Esophagus muscularis mucosa (tissue), 3 donors: ENCODE measurements around the gene PJA2.

ENCODE experiments used
- POLR2A ChIP-seq: fragments of 450-650 bp; IDR thresholded peaks from one replicate; pipeline ENCODE4 v1.6.1; 2017; ENCODE audit warnings: antibody characterized with exemption, moderate library complexity, mild to moderate bottlenecking, low read depth
- TF ChIP-seq, protein P1 (sequence below), 3 experiments: fragments of 200-600 bp in 2 of 3; fragments of 450-650 bp in 1 of 3; sonication (generic) in 2 of 3; IDR thresholded peaks; one replicate each; pipeline ENCODE4 v1.5.1; 2017 to 2019; ENCODE audit warnings: antibody characterized with exemption in 3 of 3, mild to moderate bottlenecking in 2 of 3, moderate library complexity in 1 of 3

DNA sequence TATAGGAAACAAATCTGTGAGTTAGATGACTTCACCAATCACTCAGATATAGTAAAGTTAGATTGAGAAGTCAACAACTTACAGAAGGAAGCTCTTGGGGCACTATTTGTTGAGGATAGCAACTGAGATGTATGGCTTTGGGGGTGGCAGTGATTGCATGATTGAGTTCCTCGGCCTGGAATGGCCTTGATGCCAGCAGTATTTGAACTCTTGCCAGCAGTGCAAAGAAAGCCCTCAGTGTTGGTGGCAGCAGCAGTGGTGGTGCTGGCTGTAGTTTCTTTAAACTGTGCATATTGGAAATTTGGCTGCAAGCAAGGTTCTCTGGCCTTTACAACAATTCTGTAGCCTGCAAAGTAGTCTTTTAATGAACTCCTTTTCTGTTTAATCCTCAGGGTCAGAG, 41.4 kb upstream of the PJA2 start:
- TF ChIP-seq, protein P1, sequence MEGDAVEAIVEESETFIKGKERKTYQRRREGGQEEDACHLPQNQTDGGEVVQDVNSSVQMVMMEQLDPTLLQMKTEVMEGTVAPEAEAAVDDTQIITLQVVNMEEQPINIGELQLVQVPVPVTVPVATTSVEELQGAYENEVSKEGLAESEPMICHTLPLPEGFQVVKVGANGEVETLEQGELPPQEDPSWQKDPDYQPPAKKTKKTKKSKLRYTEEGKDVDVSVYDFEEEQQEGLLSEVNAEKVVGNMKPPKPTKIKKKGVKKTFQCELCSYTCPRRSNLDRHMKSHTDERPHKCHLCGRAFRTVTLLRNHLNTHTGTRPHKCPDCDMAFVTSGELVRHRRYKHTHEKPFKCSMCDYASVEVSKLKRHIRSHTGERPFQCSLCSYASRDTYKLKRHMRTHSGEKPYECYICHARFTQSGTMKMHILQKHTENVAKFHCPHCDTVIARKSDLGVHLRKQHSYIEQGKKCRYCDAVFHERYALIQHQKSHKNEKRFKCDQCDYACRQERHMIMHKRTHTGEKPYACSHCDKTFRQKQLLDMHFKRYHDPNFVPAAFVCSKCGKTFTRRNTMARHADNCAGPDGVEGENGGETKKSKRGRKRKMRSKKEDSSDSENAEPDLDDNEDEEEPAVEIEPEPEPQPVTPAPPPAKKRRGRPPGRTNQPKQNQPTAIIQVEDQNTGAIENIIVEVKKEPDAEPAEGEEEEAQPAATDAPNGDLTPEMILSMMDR (IDR thresholded peaks at IDR 0.05): no peak
- TF ChIP-seq POLR2A: no peak
